Gastroesophageal sphincter (tissue), 3 donors: ENCODE data around the gene PSMC3.

Experiments used
- EP300 ChIP-seq: sonication (generic); formaldehyde crosslinking; IDR thresholded peaks from one replicate; pipeline ENCODE4 v1.6.1; 2017; ENCODE audit warnings: antibody characterized with exemption, mild to moderate bottlenecking
- POLR2A ChIP-seq, 2 donors: fragments of 450-650 bp; IDR thresholded peaks; one replicate each; pipeline ENCODE4 v1.6.1; 2017; ENCODE audit warnings: antibody characterized with exemption in 2 of 2, mild to moderate bottlenecking in 2 of 2, moderate library complexity in 1 of 2
- TF ChIP-seq, protein P1 (sequence below), 4 experiments: fragments of 200-600 bp in 2 of 4; fragments of 450-650 bp in 2 of 4; sonication (generic) in 1 of 4; IDR thresholded peaks; one replicate each; pipeline ENCODE4 v1.5.1; 2017 to 2019; ENCODE audit warnings: antibody characterized with exemption in 4 of 4, mild to moderate bottlenecking in 2 of 4, moderate library complexity in 2 of 4

DNA sequence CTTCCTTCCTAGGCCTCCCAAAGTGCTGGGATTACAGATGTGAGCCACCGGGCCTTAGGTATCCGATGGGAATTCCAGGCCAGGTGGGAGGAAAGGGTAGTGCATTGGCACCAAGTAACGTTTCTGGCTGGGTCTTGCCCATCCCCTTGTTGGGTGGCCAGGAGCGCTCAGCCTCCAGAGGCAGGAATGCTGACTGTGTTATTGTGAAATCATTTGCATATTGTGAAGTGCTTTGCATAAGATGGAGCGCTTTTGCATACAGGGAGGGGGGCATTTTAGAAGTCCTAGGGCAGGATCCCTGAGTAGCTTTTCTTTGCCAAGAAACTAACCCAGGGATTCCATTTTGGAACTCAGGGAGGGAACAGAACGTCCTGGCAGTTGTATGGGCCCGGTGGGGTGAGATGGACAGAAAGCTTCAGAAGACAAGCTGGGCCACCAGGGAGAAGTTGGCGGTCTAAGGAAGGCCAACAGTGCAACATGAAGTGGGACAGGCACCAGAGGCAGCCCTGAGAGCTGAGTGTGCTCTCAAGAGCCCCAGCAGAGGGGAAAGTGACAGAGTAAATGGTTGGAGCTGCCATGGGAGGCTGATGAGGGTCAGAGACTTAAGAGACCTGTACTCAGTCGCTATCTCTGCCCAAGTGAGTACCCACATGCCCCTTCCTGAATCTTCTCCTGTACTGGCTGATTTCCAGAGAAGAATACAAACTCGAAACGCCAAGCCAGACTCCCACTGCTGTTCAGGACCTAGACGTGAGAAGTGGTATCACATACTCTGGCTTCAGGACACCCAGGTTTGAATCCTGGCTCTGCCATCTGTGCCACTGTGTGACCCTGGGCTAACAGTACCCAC is 19.1 kb downstream of the PSMC3 start:
- TF ChIP-seq, protein P1, sequence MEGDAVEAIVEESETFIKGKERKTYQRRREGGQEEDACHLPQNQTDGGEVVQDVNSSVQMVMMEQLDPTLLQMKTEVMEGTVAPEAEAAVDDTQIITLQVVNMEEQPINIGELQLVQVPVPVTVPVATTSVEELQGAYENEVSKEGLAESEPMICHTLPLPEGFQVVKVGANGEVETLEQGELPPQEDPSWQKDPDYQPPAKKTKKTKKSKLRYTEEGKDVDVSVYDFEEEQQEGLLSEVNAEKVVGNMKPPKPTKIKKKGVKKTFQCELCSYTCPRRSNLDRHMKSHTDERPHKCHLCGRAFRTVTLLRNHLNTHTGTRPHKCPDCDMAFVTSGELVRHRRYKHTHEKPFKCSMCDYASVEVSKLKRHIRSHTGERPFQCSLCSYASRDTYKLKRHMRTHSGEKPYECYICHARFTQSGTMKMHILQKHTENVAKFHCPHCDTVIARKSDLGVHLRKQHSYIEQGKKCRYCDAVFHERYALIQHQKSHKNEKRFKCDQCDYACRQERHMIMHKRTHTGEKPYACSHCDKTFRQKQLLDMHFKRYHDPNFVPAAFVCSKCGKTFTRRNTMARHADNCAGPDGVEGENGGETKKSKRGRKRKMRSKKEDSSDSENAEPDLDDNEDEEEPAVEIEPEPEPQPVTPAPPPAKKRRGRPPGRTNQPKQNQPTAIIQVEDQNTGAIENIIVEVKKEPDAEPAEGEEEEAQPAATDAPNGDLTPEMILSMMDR (IDR thresholded peaks at IDR 0.05): peak in 2 of 4 experiments; percentile 19 to 21
- TF ChIP-seq POLR2A (IDR thresholded peaks at IDR 0.05) (no peak), EP300 (no peak)
